Measurements from ENCODE around the gene C1QA.

The C1QA gene

DNA sequence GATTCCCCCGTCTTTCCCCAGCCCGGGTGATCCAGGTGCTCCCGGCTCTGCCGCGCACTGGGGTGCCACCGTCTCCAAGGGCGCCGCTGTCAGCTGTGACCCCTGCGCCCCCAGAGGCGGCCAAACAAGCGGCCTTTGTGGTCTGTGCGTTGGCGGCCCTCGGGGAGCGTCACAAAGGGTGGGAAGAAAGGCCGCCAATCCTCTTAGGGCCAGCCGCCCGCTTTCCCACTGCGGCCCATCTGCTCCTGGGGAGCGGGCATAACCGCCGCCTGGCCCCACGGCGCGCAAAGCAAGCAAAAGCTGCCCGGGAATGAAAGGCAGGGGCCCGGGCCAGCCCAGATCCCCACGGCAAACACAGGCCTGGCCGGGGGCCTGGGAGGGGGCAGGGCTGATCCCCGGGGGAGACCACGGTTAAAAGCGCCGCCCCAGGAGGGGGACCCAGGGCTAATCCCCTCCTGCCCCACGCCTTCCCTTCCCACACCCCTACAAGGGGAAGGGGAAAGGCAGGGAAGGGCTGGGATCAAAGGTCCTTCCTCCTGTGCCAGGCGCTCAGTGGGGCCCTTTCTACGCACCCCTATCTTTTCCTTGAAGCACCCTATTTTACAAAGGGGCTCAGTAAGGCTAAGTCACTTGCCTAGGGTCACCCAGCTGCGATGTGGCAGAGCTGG lies 40.6 kb downstream of the C1QA start:
- DNase-seq = no peak

DNA sequence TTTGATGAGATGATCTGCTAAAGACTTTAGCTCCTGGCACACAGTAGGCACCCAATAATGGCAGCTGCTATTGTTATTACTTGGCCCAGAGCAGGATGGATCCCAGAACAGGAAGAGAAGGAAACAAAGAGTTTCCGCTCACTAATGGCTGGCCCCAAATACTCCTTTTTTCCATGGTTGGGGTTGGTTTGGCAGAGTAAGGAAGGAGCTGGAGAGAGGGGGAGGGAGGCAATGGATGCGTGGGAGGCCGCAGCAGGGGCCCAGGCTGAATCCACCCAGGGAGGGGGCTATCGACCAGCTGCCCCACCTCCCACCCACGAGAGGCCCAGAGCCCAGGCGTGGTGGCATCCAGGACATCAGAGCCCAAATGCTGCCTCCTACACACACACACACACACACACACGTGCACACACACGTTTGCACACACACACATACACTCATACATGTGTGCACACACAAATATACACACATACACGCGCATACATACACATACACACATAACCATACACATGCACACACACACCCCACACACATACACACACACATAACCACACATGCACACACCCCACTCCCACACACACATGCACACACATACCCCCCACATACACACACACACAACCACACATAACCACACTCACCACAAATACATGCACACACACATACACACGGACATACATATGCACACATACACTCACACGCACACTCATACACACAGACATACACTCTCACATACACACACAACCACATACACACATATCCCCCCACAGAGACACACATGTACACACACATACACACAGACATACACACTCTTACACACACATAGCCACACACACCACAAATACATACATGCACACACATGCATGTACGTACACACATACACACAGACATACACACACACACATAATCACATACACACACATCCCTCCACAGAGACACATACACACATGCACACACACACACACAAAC lies 41.8 kb downstream of the C1QA start:
- no peak for DNase-seq

DNA sequence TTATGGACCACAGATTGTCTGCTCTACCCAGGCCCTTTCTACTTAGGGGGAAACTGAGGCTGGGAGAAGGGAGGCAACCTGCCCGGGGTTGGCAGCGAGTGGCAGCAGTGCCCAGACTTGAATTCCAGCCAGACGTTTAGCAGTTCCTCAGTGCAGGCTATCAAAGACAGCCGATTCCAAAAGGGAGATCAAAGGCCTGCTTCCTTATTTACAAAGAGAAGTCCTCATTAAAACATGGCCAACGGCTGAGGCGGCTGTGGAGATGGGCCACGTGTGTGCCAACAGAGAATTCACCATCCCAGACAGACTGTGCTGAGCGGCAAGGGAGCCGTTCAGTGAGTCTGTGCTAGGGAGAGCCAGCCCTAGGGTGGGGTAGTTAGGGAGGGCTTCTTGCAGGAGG lies 44.3 kb downstream of the C1QA start:
- DNase-seq = no peak

DNA sequence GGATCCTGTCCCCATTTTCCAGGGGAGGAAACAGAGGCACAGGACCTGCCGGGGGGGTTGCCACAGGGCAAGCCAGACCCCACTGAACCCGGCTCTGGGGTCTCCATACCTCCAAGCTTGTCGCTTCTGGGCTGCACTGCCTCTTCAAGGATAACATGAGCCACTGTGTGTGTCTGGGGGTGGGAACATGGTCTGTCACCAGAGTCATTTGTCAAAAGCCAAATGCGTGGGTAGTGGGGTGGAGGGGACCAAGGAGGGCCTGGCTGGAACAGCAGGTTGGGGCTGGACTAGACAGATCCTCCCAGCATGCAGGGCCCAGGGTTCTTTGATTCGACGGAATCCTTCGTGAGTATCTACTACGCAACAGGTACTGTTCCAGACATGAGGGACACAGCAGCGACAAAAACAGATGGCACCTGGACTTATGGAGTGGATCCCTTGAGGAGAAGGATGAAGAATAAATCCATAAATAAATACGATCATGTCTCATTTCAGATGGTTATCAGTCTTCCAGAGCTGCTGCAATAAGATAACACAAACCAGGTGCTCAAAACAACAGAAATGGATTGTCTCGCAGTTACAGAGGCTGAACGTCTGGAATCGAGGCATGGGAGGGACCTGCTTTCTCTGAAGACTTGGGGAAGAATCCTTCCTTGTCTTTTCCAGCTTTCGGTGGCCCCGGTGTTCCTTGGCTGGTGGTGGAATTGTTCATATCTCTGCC lies 45.3 kb downstream of the C1QA start:
- no peak for DNase-seq

DNA sequence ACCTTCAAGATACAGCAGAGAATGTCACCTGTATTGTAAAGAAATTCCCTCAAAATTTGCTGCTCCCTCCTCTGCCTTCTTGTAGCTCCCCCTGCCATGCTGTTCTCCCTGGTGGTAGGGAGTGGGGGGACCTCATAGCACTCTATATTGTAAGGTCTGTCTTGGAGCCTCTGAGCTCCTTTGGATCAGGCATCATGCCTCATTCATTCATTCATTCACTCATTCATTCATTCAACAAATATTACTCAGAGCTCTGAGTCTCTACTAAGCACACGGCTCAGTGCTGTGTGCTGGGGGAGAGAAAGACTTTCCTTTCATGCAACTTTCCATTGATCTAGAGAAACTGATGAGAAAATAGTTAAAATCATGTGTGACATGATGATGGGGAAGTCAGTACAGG lies 47.1 kb downstream of the C1QA start:
- no peak for DNase-seq

DNA sequence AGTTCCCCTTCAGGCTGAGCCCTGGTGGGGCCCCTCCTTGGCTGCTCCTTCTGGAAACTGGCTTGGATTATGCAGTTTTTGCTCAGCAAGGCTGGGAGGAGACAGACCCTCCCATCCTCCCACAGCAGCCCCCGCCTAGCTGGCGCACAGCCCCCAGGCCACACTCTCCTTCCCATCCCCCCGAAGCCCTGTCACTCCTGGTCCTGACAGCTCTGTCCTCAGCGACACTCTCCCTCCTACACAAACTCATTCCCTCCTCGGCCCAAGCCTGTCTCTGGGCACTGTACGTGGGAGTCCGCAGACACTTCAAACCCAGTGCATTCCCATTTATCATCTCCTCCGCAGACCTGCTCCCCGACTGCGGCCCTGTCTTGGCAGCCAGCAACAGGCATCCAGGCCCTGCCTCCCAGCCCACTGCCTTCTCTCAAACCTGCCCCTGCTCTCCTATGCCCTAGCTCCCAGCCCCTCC lies 49.2 kb downstream of the C1QA start:
- no peak for DNase-seq

DNA sequence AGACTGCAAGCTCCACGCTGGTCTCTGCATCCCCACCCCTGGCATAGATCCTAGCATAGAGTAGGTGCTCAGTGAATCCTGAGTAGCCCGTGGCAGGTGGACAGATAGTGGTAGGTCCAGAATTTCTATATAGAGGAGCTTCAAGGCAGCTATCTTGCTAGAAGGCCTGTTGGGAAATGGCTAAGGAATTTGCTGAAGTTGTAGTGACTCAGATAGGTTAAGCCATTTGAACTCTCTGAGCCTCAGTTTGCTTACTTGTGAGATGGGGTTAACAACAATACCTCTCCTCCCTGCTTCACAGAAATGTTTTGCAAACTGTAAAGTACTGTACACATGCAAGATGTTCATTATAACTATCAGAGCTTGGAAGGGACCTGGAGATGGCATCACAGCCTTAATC lies 50.8 kb downstream of the C1QA start:
- DNase-seq = no peak

DNA sequence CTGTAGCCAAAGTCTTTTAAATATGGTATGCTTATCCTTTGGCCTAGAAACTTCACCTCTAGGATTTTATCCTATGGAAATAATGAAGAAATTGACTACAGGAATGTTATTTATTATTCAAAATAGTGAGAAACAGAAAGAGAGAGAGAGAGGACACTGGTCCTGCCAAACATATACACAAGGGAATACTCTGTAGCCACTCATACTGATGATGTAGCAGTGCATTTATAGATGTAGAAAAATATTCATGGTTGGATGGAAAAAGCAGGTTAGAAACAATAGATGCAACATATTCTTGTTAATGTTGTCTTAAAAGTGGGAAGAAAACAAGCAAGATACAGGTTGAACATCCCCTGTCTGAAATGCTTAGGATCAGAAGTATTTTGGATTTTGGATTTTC lies 52.0 kb downstream of the C1QA start:
- DNase-seq = no peak

All from amniotic stem cell (primary cell).